Urothelium cell line (cell line): ENCODE measurements around the gene MIA2.
A peak's percentile ranks its signal among the peaks of the same experiment; 100 is the strongest.
"Not testable (repeated sequence)": the region's sequence is repeated elsewhere in the genome, so short reads cannot be mapped to it uniquely, and the experiment has no call there.

Source experiments
- DNase-seq: peaks from one replicate; pipeline ENCODE4 v3.0.0; 2011; ENCODE audit warnings: low spot score, mixed read lengths
- FAIRE-seq: peaks from 2 replicates; lab custom pipeline; 2011; peaks lifted over from hg19 to GRCh38; lab: Jason Lieb, UNC

The MIA2 gene

DNA sequence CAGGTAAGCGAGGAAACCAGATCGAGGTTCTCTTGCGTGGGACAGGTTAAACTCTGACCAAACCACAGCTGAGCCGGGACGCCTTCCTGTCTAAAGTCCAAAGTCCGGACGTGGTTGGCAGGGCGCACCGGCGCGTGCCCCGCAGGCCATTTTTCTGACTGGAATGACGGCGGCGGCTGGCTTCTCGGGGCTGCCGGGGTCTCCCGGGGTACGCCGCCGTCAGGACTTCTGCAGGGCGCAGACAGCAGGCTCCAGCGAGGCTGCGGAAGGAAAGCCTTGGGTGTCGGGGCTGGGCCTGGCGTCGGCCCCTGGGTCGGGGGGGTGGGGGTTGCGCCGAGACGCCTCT, 32.8 kb downstream of the MIA2 start:
- DNase-seq (no peak), FAIRE-seq (no peak)

DNA sequence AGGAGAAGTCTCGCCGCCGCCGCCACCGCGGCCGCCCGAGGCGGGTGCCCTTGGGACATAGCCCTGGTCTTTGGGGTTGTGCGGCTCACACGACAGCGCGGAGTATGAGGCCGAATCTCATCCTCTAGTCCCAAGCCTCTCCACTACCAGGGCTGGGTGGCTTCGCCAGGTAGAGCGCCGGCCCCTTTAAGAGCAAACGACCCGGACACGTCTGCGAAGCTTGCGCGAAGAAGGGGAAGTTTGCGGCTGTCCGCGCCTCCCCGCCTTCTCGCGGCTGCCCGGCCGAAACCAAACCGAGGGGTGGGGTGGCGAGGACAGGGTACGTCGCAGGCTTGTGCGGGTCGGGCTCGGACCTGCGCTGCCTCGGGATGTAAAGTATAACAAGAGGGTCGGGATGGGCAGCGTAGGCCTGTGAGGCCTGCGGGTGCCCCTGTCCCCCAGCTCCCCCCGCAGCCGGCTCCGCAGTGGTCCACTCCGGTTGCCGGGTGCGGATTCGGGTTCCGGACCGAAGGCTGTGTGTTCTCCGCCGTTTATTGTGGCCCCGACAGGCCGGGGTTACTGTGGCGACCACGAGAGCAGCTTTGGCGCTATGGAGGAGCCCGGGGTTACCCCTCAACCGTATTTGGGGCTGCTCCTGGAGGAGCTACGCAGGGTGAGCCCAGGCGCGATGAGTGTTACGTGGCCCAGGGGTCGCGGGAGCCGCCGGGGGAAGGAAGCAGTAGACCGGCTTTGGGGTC, 33.3 kb downstream of the MIA2 start:
- no peak for FAIRE-seq
- DNase-seq, result peak; percentile 85

DNA sequence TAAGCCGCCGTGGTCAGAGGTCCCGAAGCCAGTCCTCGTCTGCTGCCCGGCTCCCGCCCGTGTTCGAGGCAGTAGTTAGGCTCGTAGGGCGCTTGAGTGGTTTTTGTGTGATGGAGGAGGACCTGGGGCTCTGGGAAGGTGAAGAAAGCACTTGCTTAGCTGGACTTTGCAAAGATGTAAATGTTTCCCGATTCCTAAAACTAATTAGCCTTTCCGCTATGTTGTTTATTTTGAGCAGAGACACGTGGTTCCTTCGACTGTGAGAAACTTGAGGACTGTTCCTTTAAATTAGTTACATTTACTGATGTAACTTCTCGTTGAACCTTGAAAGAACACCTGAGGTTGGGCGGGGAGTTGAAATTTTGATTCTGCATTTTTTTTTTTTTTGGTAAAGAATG, 33.9 kb downstream of the MIA2 start:
- peak; percentile 11 for DNase-seq
- no peak for FAIRE-seq

DNA sequence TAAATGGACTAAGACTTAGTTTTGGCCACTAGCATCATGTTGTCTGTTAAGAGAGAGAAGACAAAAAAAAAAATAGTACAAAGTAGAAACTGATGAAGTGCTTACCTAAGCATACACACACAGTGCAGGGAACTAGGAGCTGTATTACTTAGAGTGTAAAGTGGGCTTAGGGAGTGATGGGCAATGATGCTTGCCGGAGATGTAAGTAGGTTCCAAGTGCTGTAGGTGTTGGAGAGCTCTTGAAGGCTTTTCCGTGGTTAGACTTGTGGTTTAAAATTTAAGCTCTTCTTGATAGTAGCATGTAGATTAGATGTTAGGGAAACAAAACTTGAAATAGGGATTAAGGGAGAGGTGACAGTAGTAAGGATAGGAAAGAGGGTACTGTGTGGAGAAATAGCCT, 34.7 kb downstream of the MIA2 start:
- no peak for FAIRE-seq
- DNase-seq, result no peak

DNA sequence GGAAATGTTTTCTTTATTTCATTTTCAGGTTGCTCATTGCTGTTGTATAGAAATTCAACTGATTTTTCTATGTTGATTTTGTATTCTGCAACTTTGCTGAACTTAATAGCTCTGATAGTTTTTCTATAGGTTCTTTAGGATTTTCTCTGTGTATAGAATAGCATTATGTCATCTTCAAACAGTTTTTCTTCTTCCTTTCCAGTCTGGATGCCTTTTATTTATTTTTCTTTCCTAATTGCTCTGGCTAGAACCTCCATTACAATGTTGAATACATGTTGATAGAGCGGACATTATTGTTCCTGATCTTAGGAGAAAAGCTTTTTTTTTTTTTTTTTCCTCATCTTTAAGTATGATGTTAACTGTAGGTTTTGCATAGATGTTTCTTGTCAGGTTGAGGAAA, 39.2 kb downstream of the MIA2 start:
- FAIRE-seq, result no peak
- DNase-seq, result no peak

DNA sequence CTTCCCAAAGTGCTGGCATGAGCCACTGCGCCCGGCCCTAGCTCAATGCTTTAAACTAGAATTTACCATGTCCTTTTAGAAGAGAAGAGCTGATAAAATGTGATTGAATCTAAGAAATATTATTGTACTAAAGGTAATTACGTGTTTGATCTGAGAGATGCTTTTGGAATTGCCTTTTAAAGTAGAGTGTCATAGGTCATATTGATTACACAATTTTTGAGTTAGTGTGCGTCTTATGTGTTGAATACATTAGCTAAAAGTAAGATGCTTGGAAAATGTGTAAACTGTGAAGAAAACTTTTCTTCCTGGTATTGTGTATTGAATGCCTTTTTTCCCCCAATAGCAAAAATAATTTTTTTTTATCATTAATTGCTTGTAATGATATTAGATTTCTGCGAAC, 41.7 kb downstream of the MIA2 start:
- no peak for FAIRE-seq
- DNase-seq, result no peak

DNA sequence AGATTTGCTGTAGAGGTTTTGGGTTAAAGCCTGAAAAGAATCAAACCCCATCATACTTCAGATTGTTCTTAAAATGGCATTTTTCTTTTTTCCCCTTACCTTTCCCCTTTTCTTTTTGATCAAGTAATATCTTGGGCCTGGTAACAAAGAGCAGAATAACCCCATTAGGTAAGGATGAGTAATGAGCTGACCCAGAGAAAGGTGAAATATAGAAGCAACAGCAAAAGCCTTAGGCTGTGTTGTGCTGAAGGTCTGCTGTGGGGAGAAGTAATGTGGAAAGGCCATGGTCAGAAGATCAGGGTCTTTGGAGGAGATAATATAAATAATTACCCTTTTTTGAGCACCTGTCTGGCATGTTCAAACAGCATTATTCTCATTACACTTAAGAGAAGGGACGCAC, 42.3 kb downstream of the MIA2 start:
- DNase-seq (no peak), FAIRE-seq (no peak)

DNA sequence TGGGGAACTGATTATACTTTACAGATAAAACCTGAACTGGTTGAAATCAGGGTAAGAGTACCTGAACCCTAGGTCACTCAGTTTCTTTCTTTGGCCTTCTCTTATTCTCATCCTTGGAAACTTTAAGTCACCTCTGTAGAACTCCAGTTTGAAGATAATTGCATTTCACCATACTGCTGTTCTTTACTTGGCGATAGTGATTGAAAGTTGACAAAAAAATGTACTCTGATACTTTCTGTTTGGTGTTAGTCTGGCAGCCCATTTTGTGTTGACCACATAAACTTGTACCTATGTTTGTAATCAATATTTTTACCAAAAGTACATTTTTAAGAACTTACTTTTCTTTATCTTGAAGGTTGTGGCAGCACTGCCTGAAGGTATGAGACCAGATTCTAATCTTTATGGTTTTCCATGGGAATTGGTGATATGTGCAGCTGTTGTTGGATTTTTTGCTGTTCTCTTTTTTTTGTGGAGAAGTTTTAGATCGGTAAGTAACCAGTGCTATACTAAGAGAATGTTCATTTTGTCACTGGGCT, 42.9 kb downstream of the MIA2 start:
- FAIRE-seq (no peak), DNase-seq (no peak)

DNA sequence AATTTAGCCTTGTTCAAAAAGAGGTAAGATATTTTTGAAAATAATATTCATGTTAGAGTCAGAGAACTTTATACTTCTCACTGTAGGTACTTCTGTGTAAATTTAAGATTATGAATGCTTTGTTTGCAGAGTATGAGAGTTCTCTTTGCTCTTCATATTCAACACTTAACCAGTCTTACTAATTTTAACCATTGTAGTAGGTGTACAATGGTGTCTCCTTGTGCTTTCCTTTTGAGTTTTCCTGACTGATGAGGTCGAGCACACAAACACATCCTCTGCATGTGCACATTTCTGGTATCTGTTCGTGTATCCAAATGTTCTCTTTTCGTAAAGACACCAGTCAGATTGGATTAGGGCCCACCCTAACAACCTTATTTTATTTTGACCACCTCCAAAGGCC, 45.8 kb downstream of the MIA2 start:
- DNase-seq (no peak), FAIRE-seq (no peak)

DNA sequence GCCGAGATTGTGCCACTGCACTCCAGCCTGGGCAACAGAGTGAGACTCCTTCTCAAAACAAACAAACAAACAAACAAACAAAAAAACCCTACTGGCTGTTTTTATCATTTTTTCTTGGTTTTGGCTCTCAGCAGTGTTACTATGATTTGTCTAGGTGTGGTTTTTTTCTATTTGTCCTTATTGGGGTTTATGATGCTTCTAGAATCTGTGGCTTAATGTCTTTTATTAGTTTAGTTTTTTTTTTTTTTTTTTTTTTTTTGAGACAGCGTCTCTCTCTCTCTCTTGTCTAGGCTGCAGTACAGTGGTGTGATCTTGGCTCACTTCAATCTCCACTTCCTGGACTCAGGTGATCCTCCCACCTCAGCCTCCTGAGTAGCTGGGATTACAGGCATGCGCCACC, 47.0 kb downstream of the MIA2 start:
- FAIRE-seq, DNase-seq: not testable (repeated sequence)

DNA sequence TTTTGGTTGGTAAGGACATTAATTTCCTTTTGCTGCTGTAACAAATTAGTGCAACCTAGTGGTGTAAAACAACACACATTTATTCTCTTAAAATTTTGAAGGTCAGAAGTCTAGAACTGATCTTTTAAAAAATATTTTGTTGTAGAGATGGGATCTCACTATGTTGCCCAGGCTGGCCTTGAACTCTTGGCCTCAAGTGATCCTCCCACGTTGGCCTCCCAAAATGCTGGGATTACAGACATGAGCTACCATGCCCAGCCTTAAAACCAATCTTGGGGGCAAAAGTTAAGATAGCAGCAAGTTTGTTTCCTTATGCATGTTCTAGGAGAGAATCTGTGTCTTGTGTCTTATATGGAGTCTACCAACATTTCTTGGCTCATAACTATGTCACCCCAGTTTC, 55.8 kb downstream of the MIA2 start:
- FAIRE-seq, result no peak

DNA sequence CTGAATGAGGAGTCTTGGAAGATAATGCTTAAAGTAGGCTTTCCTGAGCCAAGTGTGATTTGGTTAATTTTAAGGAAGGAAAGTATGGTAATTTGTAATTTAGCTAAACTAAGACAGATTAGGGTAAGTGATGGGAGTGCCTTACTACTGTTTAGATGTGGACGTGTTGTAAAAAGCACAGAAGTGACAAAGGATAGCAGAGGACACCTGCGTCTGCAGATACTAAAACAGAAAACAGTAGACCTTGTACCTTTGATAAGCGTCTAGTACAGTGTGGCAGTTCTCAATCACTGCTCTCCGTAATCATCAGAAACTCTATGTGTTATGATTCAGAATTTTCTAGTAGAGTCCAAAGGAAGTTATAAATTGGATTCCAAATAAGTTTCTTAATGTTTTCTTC, 58.0 kb downstream of the MIA2 start:
- DNase-seq, result no peak
- FAIRE-seq, result no peak

More for the DNA sequence above, 55.8 kb downstream of the MIA2 start:
- DNase-seq, result no peak

DNA sequence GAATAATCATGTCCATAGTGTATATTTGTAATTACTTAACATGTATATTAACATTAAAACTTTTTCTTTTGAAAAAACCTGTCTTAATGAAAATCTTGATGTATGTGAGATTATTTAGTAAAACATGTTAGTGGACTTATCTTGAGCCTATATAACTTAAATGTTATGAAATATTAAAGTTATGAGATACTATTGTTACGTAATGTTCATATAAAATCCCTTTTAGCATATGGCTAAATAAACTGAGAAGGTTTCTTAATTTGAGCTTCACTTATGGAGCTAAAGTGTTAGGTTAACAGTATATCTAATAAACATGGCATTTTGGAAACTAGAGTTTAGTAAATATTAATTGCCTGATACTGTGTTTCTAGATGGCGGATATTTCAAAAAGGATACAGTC, 59.9 kb downstream of the MIA2 start:
- no peak for FAIRE-seq

DNA sequence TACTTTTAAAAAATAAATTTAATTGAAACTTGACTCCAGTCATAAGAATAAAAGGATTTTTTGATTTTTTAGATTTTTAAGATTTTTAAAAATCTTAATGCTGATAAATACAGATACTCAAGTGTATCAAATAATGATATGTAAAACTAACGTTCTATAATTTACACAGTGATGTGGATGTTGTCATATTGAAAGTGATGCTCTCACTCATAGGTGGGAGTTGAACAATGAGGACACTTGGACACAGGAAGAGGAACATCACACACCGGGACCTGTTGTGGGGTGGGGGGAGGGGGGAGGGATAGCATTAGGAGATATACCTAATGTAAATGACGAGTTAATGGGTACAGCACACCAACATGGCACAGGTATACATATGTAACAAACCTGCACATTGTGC, 66.7 kb downstream of the MIA2 start:
- not testable (repeated sequence) for DNase-seq, FAIRE-seq

More for the DNA sequence above, 59.9 kb downstream of the MIA2 start:
- no peak for DNase-seq

DNA sequence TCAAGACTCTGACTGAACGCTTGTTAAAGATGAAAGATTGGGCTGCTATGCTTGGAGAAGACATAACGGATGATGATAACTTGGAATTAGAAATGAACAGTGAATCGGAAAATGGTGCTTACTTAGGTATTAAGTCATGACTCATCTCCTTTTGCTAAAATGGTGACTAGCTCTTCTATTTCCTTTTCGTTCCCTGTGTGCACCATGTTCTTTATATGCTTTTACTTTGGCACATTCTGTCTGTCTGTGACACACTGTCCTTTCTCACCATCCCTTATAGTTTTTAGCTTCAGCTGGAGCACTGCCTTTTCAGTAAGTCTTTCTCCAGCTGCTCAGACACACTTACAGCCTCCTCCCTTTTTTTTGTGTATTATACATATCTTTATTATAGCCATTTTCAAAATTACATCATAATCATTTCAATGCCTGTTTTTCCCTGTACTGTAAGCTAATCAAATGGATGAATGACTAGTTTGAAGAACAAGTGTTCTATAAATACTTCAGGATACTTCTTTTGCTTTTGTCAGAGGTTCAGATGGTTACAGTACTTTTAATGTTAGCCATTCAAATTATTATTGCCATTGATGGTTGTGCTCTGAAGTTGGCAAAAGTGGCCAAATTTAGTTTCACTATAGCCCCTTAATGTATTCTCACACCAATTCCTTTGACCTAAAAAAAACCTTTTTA, 68.6 kb downstream of the MIA2 start:
- DNase-seq, result no peak
- peak; percentile 27 for FAIRE-seq

DNA sequence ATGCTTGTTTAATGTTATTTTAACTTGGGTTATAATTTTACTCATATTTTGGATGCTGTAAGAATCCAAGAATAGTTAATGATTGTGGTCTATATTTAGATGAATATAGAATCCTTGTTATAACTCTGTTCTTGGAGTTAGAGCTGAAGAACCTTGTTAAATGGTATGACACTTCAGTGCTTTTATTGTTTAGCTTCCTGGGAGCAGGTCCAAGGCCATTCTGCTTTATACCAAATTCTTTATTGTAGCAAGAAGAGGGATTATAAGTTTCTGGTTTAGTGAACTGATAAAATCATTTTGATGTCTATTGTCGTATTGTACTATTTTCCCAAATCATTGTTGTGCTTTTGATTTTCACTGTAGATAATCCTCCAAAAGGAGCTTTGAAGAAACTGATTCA, 69.4 kb downstream of the MIA2 start:
- DNase-seq (no peak), FAIRE-seq (no peak)

DNA sequence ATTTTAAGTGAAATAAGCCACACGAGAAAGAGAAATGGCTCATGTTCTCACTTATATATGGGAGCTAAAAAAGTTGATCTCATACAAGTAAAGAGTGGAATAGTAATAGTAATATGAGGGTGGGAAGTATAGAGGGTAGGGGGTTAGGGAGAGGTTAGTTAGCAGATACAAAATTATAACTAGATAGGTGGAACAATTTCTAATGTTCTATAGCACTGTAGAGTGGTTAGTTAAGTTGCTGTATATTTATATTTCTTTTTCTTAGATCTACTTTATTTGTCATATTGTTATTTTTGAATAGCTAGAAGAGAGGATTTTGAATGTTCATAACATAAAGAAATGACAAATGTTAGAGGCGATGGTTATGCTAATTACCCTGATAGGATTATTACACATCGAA, 74.1 kb downstream of the MIA2 start:
- DNase-seq (no peak), FAIRE-seq (no peak)

DNA sequence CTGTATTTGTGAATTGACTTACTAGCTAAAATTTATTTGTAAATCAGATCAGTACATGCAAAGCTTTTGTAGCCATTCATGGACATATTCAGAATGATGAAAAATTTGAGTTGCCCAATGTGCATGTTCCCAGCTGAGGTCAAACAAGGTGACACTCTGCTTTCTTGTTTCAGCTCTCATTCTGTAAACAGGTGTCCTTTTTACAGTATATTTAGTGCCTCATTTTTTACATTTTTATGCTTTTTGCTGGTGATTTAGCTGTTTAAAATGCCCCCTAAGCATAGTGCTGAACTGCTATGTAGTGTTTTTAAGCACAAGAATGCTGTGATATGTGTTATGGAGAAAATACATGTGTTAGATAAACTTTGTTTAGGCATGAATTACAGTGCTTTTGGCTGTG, 76.3 kb downstream of the MIA2 start:
- FAIRE-seq (no peak), DNase-seq (no peak)

DNA sequence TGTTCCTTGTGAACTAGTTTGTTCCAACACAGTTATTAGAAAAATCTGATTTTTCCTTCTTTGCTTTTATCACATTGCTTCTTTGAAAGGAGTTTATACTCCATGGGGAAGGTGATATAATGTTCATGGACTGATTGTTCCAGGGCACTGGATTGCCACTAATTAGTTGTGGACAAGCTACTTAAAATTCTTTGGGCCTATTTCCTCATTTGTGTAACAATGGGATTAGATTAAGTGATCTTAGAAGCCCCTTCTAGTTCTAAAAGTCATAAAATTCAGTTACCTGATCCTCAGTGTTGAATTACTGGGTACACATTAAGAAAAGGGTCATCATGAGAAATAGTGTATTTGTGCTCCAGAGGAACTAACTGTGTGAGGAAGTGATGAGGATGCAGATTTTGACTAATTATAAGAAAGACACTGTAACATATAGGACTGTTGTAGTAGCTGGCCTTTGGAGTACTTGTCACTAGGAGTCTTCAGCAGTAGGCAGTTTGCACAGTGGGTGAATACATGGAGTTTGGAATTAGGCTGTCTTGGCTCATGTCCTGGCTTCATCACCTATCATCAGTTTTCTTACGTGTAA, 82.2 kb downstream of the MIA2 start:
- FAIRE-seq, result no peak
- DNase-seq, result no peak

DNA sequence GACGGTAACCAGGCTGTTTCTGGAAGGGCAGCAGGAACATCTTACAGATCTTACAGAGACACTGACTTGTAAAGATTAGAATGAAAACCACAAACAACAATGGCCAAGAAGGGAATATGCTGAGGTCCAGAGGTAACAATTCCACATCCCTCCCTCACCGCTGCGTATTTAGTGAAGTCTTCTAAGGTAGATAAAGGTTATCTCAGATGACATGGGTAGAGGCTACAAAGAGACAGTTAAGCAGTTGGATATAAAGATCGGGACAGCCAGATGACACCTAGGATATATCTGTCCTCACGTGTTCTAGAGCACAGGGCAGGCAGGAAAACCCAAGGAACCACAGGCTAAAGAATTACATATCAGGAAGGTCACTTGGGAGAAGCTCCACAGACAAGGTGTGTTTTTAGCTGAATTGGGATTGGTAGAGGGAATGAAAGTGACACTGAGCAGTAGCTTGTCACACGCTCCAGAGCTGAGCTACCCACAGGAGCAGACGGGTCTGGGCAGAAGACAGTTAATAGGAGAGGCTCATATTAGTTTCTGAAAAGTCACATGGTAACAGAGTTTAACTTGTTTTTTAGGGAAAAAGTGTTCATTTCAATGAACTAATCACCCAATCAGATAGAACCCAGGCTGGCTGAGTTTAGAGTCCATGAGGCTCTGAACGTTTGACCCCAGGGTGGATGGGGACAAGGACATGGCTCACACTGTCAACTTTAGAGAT, 83.3 kb downstream of the MIA2 start:
- DNase-seq, result no peak
- no peak for FAIRE-seq

DNA sequence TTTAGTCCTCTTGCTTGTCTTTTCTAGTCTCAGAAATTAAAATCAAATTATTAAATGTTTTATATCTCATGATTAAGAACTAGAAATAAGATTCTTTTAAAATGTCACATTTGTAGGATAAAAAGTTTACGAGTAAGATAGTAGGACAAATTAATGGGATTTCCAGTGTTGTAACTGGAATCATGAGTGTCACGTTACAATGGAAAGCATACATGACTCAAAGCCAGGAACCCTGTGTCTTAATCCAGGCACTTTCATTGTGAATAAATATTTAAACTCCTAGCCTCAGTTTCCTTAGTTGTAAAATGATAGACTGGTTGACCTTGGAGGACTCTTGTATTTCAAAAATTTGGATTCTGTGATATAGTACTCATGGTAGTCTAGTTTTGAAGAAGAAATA, 84.9 kb downstream of the MIA2 start:
- FAIRE-seq (no peak), DNase-seq (no peak)
